T-helper 17 cell (primary cell): ENCODE data around the gene TTYH2. TPM values are rescaled to one million over a fixed set of nuclear protein-coding genes. Genes with fewer than 3 reads are reported as not detected.

ENCODE experiments used
- ATAC-seq: fragments of 150-1000 bp; cut with Tn5 transposase; 2 replicates; pipeline ENCODE4 v1.10.0; 2021; ENCODE audit warnings: mild to moderate bottlenecking, moderate library complexity
- DNase-seq, 3 donors: peaks; one replicate each; pipeline versions ENCODE4 v3.0.0 to v3.0.0-alpha.2; 2020 to 2021
- H3K9me3 ChIP-seq: one replicate; pipeline ENCODE4 v1.7.0; 2013; ENCODE audit warnings: low read length, mild to moderate bottlenecking; ENCODE audit not compliant: control insufficient read depth, poor library complexity, severe bottlenecking
- H3K27ac Mint-ChIP-seq: one replicate; pipeline ENCODE4 v1.8.0; 2022; ENCODE audit warnings: mild to moderate bottlenecking, moderate library complexity, mixed read lengths
- H3K27me3 Mint-ChIP-seq: one replicate; pipeline ENCODE4 v1.8.0; 2022; ENCODE audit warnings: mixed read lengths
- H3K36me3 Mint-ChIP-seq: one replicate; pipeline ENCODE4 v1.8.0; 2022; ENCODE audit warnings: low read depth, mixed read lengths
- H3K4me1 Mint-ChIP-seq: one replicate; pipeline ENCODE4 v1.8.0; 2022; ENCODE audit warnings: mild to moderate bottlenecking, mixed read lengths
- H3K4me3 Mint-ChIP-seq: one replicate; pipeline ENCODE4 v1.8.0; 2022; ENCODE audit warnings: mild to moderate bottlenecking, moderate library complexity, mixed read lengths
- total RNA-seq, 4 donors: library from RNA in 2 of 4; stranded (reverse) in 2 of 4; gene quantifications; one replicate each; pipeline ENCODE4 v1.2.3 and lab custom pipeline; 2022 to 2026

TTYH2 gene
- total RNA-seq, 2 donors from 2014 or later = 19.8 to 23.2 TPM

DNA sequence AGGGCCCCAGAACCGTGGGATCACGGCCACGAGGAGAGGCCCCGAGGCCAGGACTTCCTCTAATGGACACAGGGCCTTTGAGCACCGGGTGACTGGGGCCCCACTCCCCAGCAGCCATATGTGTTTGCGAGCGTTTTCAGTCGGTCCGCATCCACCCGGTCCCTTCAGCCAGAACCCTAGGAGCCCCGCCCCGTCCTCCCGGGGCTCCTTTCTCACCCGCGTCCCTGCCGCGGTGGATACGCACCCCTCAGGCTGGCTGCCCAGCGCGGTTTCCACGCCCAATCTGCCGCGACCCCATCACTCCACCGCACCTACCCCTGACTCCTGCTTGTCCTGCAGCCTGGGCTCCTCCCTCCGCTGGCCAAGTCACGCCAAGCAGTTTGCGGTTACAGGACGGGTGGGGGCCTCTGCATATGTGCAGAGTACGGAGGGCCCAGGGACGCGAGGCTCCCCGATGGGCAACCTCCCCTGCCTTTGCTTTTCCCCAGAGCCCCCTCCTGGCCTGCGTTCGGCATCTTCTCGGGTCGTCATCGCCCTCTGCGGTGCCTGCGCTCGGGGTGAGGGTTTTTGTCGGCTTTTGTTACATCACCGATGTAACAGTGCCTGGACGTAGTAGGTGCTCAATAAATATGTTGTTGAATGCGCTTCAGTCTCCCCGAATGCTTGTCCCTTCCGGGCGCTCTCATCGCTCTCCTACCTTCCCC is 1.0 kb upstream of the TTYH2 start:
- ATAC-seq = peak; percentile 12

DNA sequence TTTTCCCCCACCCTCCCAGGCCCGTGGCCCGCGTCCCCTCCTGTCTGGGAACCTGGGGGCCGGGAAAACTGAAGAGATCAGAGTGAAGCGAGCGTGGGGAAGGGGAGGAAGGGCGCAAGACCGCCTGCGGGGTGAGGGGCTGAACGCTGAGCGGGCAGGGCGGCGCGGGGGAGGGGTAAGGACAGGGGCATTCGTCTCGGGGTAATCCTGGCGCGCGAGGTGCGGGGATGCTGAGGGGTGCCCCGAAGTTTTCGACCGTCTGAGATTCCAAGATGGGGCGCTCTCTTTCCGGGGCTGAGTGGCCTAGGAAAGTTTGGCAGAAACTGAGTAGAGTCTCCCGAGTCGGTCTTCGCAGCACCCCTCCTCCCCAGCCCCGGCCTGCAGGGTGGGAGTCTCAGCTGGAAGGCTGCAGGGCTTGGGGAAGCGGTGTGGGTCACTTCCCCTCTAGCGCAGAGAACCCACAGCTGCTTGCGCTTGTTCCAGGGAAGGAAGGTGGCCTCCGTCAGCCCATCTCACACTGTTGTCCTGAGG is 555 bp downstream of the TTYH2 start:
- peaks cover 4% of the 10 kb centered on the region for H3K36me3 Mint-ChIP-seq
- no peaks in the 10 kb centered on the region for H3K27me3 Mint-ChIP-seq
- peaks cover 37% of the 10 kb centered on the region for H3K4me1 Mint-ChIP-seq
- H3K9me3 ChIP-seq = no peaks in the 10 kb centered on the region
- DNase-seq = no peak
- H3K4me3 Mint-ChIP-seq = peak overlapping the region; percentile 96
- no peak for ATAC-seq
- H3K27ac Mint-ChIP-seq = peak overlapping the region; percentile 93

More for the DNA sequence above, 1.0 kb upstream of the TTYH2 start:
- DNase-seq = peak in 1 of 3 donors; percentile 17
- peaks cover 4% of the 10 kb centered on the region for H3K36me3 Mint-ChIP-seq
- H3K27me3 Mint-ChIP-seq = no peaks in the 10 kb centered on the region
- peak overlapping the region; percentile 93 for H3K27ac Mint-ChIP-seq
- peaks cover 43% of the 10 kb centered on the region for H3K4me1 Mint-ChIP-seq
- H3K9me3 ChIP-seq = no peaks in the 10 kb centered on the region
- peak overlapping the region; percentile 96 for H3K4me3 Mint-ChIP-seq

DNA sequence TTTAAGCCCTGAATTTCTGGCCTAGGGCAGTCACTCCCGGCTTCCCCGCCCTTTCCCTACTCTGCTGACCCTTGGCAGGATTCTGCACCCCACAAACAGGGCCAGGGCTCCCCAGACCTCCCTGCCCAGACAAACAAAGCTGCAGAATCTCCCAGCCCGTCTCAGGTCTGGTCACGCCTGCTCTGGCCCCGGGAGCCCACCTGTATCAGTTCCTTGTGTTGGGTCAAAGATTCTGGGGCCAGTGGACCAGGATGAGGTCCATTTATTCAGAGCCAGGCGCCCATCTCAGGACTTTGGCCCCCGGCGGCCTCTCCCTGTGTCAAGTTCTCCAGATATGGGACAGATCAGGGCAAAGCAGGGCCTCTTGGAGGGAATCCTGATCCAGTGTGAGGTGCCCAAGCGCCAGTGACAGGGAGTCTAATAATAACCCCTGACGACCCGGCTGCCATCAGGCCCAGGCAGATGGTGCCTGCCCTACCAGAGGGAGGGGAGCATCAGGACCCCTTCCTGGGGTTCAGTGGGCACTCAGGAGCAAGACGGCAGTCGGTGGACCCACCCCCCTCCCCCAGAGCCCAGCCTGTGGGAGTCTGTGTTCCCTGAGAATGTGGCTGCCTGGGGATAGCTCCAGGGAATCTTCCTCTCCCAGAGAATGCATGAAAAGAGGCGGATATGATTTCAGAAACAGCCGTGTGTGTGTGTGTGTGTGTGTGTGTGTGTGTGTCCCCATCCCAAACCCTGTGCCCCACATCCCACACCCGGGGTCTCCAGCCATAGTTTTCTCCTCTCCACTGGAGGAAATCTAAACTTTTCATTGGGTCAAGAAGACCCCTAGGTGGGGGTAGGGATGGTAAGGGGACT is 1.3 kb downstream of the TTYH2 start:
- Mint-ChIP-seq H3K27me3 (no peaks in the 10 kb centered on the region), H3K4me3 (peak overlapping the region; percentile 96), H3K27ac (peak overlapping the region; percentile 93), H3K36me3 (peaks cover 8% of the 10 kb centered on the region), H3K4me1 (peaks cover 35% of the 10 kb centered on the region)
- no peaks in the 10 kb centered on the region for H3K9me3 ChIP-seq
- no peak for DNase-seq
- ATAC-seq = no peak

DNA sequence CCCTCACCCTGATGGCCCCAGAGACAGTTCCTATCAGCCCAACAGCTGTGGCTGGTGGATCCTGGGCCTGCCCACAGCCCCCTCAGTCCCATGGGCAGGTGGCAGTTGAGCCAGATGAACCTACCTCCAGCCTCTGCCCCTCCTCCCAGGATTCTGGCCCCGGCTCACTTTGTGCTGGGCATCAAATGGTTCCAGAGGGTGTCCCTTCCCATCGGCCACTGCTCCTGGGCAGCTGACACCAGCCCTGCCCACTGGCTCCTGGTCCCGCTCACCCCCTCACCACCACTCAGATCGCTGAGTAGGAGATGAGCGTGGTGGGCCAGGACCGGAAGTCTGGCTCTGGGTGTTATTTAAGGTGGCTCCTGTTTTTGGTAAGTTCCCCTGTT is 2.0 kb downstream of the TTYH2 start:
- no peaks in the 10 kb centered on the region for H3K27me3 Mint-ChIP-seq
- H3K4me3 Mint-ChIP-seq = peak overlapping the region; percentile 96
- H3K9me3 ChIP-seq = no peaks in the 10 kb centered on the region
- DNase-seq = no peak
- no peak for ATAC-seq
- peaks cover 8% of the 10 kb centered on the region for H3K36me3 Mint-ChIP-seq
- H3K4me1 Mint-ChIP-seq = peaks cover 35% of the 10 kb centered on the region
- no peak overlapping the region for H3K27ac Mint-ChIP-seq

DNA sequence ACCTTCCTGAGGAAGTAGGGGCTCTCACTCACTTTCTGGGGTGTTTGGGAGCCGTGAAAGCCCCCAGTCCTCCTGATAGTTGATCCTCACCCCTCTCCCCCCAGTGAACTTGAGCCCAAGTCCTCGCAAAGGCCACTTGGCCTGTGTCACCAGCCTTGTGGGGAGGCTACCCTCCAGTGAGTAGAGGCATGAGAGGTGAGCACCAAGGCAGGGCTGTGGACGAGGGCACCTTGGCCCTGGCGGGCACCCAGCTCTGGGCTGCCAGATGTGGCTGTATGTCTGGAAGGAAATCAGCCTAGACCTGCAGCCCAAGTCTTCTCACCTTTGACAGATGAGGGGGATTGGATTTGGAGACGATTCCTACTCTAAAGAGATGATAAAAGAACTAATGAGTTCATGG is 3.1 kb downstream of the TTYH2 start:
- no peak for DNase-seq
- Mint-ChIP-seq H3K4me1 (peaks cover 30% of the 10 kb centered on the region), H3K36me3 (peaks cover 5% of the 10 kb centered on the region), H3K4me3 (no peak overlapping the region), H3K27ac (no peak overlapping the region), H3K27me3 (no peaks in the 10 kb centered on the region)
- no peak for ATAC-seq
- no peaks in the 10 kb centered on the region for H3K9me3 ChIP-seq

DNA sequence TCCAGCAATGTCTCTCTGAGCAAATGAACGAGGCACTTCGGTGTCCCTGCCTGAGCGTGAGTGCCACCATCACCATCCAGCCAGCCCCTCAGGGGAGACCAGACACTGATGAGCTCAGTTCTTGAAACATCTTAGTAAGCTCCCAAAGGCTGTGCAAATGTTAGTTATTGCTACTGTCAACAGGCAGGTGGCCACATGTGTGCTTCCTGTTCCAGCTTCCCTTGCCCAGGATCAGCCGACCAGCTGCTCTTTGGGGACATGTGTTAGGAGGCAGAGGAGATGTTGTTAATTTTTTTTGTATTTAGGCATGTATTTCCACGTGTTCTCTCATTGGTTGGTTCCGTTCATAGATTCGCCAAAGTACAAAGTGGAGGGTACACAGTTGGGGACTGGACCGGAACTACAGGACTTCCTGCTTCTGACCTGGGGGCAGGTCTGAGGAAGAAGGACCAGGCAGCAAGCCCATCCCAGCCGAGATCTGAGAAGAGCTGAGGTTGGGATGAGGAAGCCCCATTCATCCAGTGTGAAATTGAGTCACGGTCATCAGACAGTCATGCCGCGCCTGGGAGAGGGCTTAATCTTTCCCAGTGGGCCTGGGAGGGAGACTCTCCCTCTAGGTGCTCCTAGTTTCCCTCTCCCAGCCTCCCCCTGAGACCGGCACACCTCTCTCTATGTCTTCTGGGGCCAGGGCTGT is 3.8 kb downstream of the TTYH2 start:
- no peaks in the 10 kb centered on the region for H3K9me3 ChIP-seq
- Mint-ChIP-seq H3K27ac (no peak overlapping the region), H3K27me3 (no peaks in the 10 kb centered on the region), H3K4me3 (no peak overlapping the region), H3K36me3 (peaks cover 5% of the 10 kb centered on the region), H3K4me1 (peaks cover 25% of the 10 kb centered on the region)
- no peak for DNase-seq
- no peak for ATAC-seq

DNA sequence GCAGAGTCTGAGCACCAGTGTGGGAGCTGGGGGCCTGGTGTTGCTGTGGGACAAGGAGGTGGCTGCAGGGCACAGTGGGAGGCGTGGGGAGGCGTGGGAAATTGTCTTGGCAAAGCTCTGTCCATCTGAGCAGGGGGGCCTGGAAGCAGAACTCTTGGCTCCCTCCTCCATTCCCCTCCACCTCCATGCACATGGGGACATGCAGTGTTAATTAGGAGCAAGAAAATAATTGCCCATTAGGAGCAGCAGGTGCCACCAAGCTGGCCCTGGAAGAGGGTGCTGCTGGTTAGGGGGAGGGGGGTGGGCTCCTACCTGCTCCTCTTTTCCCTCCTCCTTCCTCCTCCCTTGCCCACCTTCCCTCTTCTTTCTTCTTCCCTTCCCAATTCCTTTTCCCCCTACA is 4.5 kb downstream of the TTYH2 start:
- H3K27me3 Mint-ChIP-seq = no peaks in the 10 kb centered on the region
- H3K4me3 Mint-ChIP-seq = no peak overlapping the region
- H3K36me3 Mint-ChIP-seq = peaks cover 5% of the 10 kb centered on the region
- H3K9me3 ChIP-seq = no peaks in the 10 kb centered on the region
- no peak for ATAC-seq
- no peak for DNase-seq
- no peak overlapping the region for H3K27ac Mint-ChIP-seq
- H3K4me1 Mint-ChIP-seq = peaks cover 19% of the 10 kb centered on the region

DNA sequence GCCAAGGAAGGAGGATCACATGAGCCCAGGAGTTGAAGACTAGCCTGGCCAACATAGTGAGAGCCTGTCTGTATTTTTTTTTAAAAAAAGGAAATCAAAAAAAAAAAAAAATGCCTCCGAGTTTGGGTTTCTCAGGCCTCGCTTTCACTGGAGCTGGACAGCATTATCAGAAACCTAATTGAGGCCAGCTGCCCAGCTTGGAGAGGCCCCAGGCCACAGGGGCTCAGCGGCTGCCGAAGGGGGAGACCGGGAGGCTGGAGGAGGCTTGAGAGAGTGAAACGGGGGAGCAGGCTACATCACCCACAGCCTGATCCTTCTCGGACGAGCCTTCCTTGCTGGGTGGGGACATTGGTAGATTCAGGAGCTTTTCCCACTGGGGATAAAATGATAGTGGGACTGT is 5.1 kb downstream of the TTYH2 start:
- no peaks in the 10 kb centered on the region for H3K9me3 ChIP-seq
- H3K36me3 Mint-ChIP-seq = peaks cover 5% of the 10 kb centered on the region
- DNase-seq = no peak
- H3K4me3 Mint-ChIP-seq = no peak overlapping the region
- no peak for ATAC-seq
- H3K27me3 Mint-ChIP-seq = no peaks in the 10 kb centered on the region
- H3K4me1 Mint-ChIP-seq = peaks cover 16% of the 10 kb centered on the region
- H3K27ac Mint-ChIP-seq = no peak overlapping the region

DNA sequence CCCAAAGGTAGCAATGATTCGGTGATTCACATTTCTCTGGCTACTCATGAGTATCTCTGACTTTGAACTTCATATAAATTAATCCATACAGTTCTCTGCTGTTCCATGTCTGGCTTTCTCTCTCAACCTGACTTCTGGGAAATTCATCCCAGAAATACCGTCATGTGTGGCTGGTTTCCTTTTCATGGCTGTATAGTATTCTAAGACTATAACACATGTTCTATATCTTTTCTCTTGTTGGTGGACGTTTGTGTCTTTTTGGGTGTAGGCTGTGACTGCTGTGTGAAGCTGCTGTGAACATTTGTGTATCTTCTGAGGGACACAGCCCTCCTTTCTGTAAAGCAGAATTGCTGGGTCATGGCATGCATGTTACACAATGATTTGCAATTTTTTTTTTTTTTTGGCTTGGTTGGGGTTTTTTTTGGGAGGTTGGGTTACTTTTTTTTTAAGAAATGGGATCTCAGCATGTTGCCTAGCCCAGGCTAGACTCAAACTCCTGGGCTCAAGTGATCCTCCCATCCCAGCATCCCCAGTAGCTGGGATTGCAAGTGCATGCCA is 6.3 kb downstream of the TTYH2 start:
- Mint-ChIP-seq H3K4me3 (no peak overlapping the region), H3K27ac (no peak overlapping the region), H3K27me3 (no peaks in the 10 kb centered on the region), H3K36me3 (peaks cover 5% of the 10 kb centered on the region), H3K4me1 (peaks cover 13% of the 10 kb centered on the region)
- DNase-seq (no peak), ATAC-seq (no peak)
- no peaks in the 10 kb centered on the region for H3K9me3 ChIP-seq

DNA sequence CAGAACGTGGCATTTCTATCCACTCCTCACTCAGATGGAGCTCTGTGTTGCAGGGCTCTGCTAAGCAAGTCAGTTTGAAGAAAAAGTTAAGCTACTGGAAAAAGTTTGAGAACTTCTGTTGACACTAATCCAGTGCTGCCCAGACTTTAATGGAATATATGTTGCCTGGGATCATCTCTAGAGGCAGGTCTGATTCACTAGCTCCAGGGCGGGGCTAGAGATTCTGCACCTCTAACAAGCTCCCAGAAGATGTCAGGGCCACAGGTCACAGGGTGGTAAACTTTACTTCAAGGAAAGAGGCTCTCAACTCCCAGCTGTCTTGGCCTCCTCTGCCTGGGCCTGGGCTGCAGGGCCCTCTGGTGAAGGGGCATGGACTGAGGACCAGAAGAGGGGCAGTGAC is 6.8 kb downstream of the TTYH2 start:
- no peak for DNase-seq
- no peaks in the 10 kb centered on the region for H3K27me3 Mint-ChIP-seq
- H3K9me3 ChIP-seq = no peaks in the 10 kb centered on the region
- H3K36me3 Mint-ChIP-seq = peaks cover 7% of the 10 kb centered on the region
- H3K4me1 Mint-ChIP-seq = peaks cover 13% of the 10 kb centered on the region
- no peak for ATAC-seq
- no peak overlapping the region for H3K4me3 Mint-ChIP-seq
- H3K27ac Mint-ChIP-seq = no peak overlapping the region

DNA sequence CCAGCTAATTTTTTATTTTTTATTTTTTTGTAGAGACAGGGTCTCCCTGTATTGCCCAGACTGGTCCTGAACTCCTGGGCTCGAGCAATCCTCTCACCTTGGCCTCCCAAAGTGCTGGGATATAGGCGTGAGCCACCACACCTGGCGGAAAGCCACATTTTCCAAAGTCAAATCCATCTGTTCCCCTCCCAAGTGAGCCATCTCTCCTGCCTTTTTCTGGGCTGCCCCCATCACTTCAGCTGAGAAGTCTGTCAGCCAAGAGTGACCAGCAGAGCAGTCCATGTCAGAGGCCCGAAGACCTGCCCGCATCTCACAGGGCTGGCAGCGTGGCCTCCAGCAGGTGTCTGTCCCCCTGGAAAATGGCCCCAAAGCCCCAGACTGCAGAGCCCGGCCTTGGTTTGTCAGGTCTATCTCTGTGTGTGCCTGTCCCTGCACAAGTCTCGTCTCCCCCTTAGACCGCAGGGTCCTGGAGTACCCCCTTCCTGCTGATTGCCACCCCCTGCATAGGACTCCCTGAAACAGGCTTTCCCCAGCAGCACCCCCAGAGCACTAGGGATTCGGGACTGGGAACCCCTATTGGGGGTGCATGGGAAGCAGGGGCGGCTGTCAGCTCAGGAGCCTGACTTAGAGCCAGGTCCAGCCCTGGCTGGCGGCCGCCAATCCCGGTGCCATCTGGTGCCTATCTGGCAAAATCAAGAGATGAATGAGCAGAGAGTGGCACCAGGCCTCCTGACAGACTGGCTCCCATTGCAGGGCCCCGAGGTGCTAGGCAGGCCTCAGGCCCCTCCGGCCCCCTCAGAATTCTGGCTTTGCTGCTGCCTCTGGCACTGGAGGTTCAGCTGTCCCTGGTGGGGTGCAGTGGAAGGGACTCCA is 7.8 kb downstream of the TTYH2 start:
- ATAC-seq (no peak), DNase-seq (no peak)
- Mint-ChIP-seq H3K4me1 (peaks cover 19% of the 10 kb centered on the region), H3K36me3 (peaks cover 9% of the 10 kb centered on the region), H3K4me3 (no peak overlapping the region), H3K27me3 (no peaks in the 10 kb centered on the region), H3K27ac (peak overlapping the region; percentile 19)
- H3K9me3 ChIP-seq = no peaks in the 10 kb centered on the region

DNA sequence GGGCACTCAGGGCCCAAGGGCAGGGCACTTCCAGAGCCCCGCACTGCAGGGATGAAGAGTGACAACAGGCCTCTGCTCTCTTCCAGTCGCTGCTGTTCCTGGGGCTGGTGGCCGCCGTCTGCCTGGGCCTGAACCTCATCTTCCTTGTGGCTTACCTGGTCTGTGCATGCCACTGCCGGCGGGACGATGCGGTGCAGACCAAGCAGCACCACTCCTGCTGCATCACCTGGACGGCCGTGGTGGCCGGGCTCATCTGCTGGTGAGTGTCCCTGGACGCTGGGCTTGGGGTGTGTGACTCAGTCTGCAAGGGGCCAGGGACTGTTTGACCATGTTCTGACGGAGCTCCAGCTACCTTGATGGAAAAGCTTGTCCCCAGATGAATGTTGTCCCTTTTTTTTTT is 9.0 kb downstream of the TTYH2 start:
- Mint-ChIP-seq H3K27me3 (no peaks in the 10 kb centered on the region), H3K4me1 (peaks cover 13% of the 10 kb centered on the region), H3K36me3 (peaks cover 12% of the 10 kb centered on the region), H3K27ac (no peak overlapping the region), H3K4me3 (no peak overlapping the region)
- no peaks in the 10 kb centered on the region for H3K9me3 ChIP-seq
- ATAC-seq (no peak), DNase-seq (no peak)
